HTR-8/SVneo (cell line): ENCODE data around the gene SNX32.

Experiments
- DNase-seq: peaks from one replicate; pipeline ENCODE4 v3.0.0; 2011; ENCODE audit warnings: low spot score, mixed read lengths; ENCODE audit not compliant: insufficient read length
- FAIRE-seq: peaks from 2 replicates; lab custom pipeline; 2011; peaks lifted over from hg19 to GRCh38; lab: Jason Lieb, UNC

The SNX32 gene

DNA sequence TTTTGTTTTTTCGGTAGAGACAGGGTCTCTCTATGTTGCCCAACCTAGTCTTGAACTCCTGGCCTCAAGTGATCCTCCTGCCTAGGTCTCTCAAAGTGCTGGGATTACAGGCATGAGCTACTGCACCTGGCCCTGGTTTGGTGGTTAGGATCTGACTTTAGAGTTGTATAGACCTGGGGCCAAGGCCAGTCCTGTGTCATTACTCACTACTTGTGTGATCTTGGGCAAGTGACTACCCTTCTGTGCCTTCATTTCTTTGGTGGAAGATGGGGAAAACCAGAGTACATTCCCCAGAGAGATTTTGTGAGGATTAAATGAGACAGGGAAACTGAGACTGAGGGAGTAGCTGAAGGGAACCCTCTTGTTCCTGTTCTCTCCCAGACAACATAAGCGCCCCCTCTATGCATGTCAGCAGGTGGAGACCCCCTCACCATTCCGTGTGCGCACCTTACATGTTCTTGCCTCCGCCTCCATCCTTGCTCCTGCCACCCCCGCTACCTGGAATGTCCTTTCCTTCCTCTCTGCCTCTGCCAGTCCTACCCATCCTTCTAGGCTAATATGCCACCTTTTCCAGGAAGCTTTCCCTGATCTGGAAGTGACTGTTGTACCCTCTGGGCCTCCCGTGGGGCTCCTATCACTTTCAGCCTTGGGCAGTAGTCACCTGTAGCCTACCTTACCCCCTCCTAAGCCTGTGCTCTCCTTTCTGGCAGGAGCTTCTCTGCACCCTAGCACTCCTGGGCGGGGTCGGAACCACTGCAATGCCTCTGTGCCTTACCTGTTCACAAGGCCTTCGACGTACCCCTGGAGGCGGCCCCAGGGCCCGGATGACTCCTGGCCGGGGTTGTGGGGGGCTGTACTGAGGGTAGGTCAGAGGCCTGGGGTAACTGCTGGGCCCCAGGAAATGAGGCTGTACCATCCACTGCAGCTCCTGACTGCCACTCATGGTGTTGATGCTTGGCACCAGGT, 62.6 kb downstream of the SNX32 start:
- no peak for FAIRE-seq
- DNase-seq = no peak

DNA sequence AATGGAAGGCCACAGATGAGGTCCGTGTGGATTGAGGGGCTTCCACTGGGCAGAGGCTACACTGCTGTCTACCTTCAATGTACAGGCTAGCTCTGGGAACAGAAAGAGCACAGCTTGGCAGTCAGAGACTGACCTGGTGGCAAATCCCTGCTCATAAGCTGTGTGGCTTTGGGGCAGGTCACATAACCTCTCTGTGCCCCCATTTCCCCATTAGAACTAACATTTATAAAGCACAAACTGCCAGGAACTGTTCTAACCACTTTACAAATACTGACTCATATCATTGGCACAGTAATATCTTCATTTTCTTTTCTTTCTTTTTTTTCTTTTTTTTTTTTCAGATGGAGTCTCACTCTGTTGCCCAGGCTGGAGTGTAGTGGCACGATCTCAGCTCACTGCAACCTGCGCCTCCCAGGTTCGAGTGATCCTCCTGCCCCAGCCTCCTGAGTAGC, 63.3 kb downstream of the SNX32 start:
- peak; percentile 81 for FAIRE-seq

GRCh38 chr11:65898656-65899355, 65.0 kb downstream of the SNX32 start:
- FAIRE-seq = no peak
- no peak for DNase-seq

More for the DNA sequence above, 63.3 kb downstream of the SNX32 start:
- no peak for DNase-seq

- FAIRE-seq (no peak), DNase-seq (peak; percentile 84)
Observed at GRCh38 chr11:65899356-65900124, 65.8 kb downstream of the SNX32 start.

DNA sequence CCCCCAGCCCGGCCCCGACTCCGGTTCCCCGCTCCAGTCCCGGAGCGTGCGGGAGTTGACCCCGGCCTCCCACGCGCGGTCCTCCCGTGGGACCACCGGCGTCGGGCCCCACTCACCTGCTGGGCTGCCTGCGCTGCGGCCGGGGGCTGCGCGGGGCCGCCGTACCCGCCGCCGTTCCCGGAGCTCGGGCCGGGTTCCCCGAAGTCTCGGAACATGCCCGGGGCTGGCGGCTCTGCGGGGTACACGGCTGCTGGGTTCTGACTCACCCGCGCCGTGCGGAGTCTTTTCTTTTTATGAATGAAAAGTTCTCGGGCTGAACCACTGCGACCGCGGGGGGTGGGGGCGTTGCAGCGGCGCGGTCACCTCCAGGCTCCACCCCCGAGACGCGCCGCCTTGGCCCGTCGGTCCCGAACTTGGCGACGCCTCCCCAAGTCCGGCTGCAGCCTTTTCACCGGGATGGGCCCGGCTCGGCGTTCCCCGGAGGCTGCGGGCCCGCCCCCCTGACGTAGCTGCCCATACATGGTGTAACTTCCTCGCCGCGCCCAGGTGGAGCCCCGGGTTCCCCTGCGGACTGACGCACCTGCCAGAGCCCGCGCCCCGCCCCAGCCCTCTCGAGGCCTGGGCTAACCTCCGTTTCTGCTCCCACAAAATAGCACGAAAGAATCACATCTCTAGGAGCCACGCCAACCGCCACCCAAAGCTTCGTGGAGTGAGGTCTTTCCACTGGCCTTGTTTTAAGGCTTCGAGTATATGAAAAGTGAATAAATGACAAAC, 66.5 kb downstream of the SNX32 start, which contains the start of gene FOSL1:
Gene FOSL1, minus strand, starts transcription at position 264 of the 774 bp plus-strand sequence. Its CDS starts 49 bp downstream, at position 215.
- peak; percentile 87 for FAIRE-seq
- peak; percentile 95 for DNase-seq

DNA sequence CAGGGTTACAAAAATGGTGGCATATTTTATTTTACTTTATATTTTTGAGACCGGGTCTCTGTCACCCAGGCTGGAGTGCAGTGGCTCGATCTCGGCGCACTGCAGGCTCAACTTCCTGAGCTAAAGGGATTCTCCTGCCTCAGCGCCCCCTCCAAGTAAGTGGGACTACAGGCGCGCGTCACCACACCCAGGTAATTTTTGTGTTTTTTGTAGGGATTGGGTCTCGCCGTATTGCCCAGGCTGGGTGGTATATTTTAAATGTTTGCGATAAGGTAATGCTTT, 67.1 kb downstream of the SNX32 start:
- DNase-seq (no peak), FAIRE-seq (no peak)

DNA sequence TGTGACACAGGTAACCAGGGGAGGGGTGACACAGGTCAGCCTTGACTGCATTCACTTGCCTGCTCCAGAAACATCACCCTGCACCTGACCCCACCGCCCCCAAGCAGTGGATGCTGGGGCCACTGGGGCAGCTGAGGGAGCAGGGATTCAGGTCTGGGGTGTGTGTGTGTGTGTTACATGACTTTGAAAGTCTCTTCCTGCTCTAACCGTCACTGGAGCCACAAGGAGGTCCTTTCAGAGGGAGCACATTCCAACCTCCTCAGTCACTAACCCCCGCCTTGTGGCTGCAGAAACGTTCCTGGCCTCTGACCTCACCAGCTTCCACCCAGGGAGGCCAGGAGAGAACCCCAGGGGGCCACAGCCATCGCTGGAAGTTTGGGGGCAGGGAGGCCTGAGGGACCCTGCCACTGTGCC, 69.3 kb downstream of the SNX32 start:
- DNase-seq = peak; percentile 90
- FAIRE-seq = peak; percentile 86
